Upper lobe of right lung (tissue), 1 donor: ENCODE data around the gene ZKSCAN1. TPM values are rescaled to one million over a fixed set of nuclear protein-coding genes. Genes with fewer than 3 reads are reported as not detected.

Experiments used
- ATAC-seq: fragments of 200-7000 bp; cut with Tn5 transposase; one replicate; pipeline ENCODE4 v1.9.1; 2020; ENCODE audit warnings: mild to moderate bottlenecking, moderate library complexity
- DNase-seq: peaks from one replicate; pipeline ENCODE4 v3.0.0-alpha.2; 2020
- H3K27ac ChIP-seq: fragments of 200-600 bp; one replicate; pipeline ENCODE4 v1.8.0; 2022
- H3K27me3 ChIP-seq: fragments of 200-600 bp; one replicate; pipeline ENCODE4 v1.8.0; 2022; ENCODE audit warnings: mild to moderate bottlenecking
- H3K36me3 ChIP-seq: fragments of 200-600 bp; one replicate; pipeline ENCODE4 v1.8.0; 2022
- H3K4me1 ChIP-seq: fragments of 200-600 bp; one replicate; pipeline ENCODE4 v1.8.0; 2022
- H3K4me3 ChIP-seq: fragments of 200-600 bp; one replicate; pipeline ENCODE4 v1.8.0; 2022; ENCODE audit warnings: mild to moderate bottlenecking
- H3K9me3 ChIP-seq: fragments of 200-600 bp; one replicate; pipeline ENCODE4 v1.8.0; 2022
- CTCF ChIP-seq: fragments of 200-600 bp; IDR thresholded peaks from one replicate; pipeline ENCODE4 v1.8.0; 2022; ENCODE audit warnings: antibody characterized with exemption
- intact Hi-C: fragments of 100-400 bp; cut with DNase I; formaldehyde crosslinking; loops from one replicate; pipeline ENCODE4 v1.11.0; 2022
- total RNA-seq: library from RNA; stranded (reverse); fragmentation: NEBNext Ultra II Directional; extraction: Animal tissue kit (Norgen Biotek cat#: 25700); gene quantifications from one replicate; pipeline ENCODE4 v1.2.1, GENCODE V29; 2021
- donor health status: DM: no; HTN: yes; CAD: no; lungs with severe emphysema.

ZKSCAN1 gene
- total RNA-seq, 1 donor from 2014 or later, result 57.5 TPM

- no peak for ATAC-seq
- Histone ChIP-seq H3K4me1 (peaks cover 13% of the 10 kb centered on the region), H3K4me3 (peak overlapping the region; percentile 88), H3K27me3 (no peaks in the 10 kb centered on the region), H3K27ac (peak overlapping the region; percentile 94), H3K9me3 (no peaks in the 10 kb centered on the region), H3K36me3 (peaks cover 31% of the 10 kb centered on the region)
- DNase-seq, result no peak
- no peak for TF ChIP-seq CTCF
- intact Hi-C loops, result no loop called here
Measured at GRCh38 chr7:100088095-100088620, 72.8 kb downstream of the ZKSCAN1 start.

GRCh38 chr7:100088621-100089457, 73.4 kb downstream of the ZKSCAN1 start, which contains the start of gene COPS6:
COPS6 (plus strand) TSS chr7:100088969; CDS start chr7:100088991, 22 bp downstream.
- Histone ChIP-seq H3K27ac (peak within 1 kb of the TSS; percentile 94), H3K27me3 (no peaks in the 10 kb centered on the region), H3K4me1 (peaks cover 13% of the 10 kb centered on the region), H3K4me3 (peak within 1 kb of the TSS; percentile 88), H3K9me3 (no peaks in the 10 kb centered on the region), H3K36me3 (peaks cover 38% of the 10 kb centered on the region)
- ATAC-seq, result peak; percentile 96
- intact Hi-C loops, result no loop called here
- no peak for TF ChIP-seq CTCF
- DNase-seq, result peak; percentile 93

GRCh38 chr7:100089458-100090196, 74.2 kb downstream of the ZKSCAN1 start:
- intact Hi-C loops, result no loop called here
- no peak for TF ChIP-seq CTCF
- no peak for ATAC-seq

GRCh38 chr7:100090527-100091410, 75.4 kb downstream of the ZKSCAN1 start:
- H3K27me3 ChIP-seq, result no peaks in the 10 kb centered on the region
- no peak overlapping the region for H3K4me3 ChIP-seq
- ATAC-seq (no peak), DNase-seq (no peak)
- intact Hi-C loops, result no loop called here
- TF ChIP-seq CTCF, result no peak
- no peak overlapping the region for H3K27ac ChIP-seq
- peaks cover 13% of the 10 kb centered on the region for H3K4me1 ChIP-seq
- no peaks in the 10 kb centered on the region for H3K9me3 ChIP-seq
- H3K36me3 ChIP-seq, result peaks cover 57% of the 10 kb centered on the region

More at GRCh38 chr7:100089458-100090196, 74.2 kb downstream of the ZKSCAN1 start:
- Histone ChIP-seq H3K4me1 (peaks cover 13% of the 10 kb centered on the region), H3K27ac (peak overlapping the region; percentile 94), H3K27me3 (no peaks in the 10 kb centered on the region), H3K4me3 (peak overlapping the region; percentile 88), H3K36me3 (peaks cover 46% of the 10 kb centered on the region), H3K9me3 (no peaks in the 10 kb centered on the region)
- no peak for DNase-seq

Other genes with a start within 250 kb of the ZKSCAN1 start
- gene CYP3A4, start 231.4 kb upstream of the ZKSCAN1 start, total RNA-seq, result not detected
- not detected for gene CYP3A43, start 187.6 kb upstream of the ZKSCAN1 start, total RNA-seq
- not detected for gene OR2AE1, start 138.6 kb upstream of the ZKSCAN1 start, total RNA-seq
- 32.6 TPM for gene TRIM4, start 96.1 kb upstream of the ZKSCAN1 start, total RNA-seq
- gene GJC3, start 86.0 kb upstream of the ZKSCAN1 start, total RNA-seq, result not detected
- 87.7 TPM for gene AZGP1, start 39.6 kb upstream of the ZKSCAN1 start, total RNA-seq
- gene ZSCAN21, start 34.2 kb downstream of the ZKSCAN1 start, total RNA-seq, result 10.0 TPM
- gene ZNF3, start 66.1 kb downstream of the ZKSCAN1 start, total RNA-seq, result 22.4 TPM
- 69.5 TPM for gene COPS6, start 73.4 kb downstream of the ZKSCAN1 start, total RNA-seq
- gene MCM7, start 85.8 kb downstream of the ZKSCAN1 start, total RNA-seq, result 48.7 TPM
- gene AP4M1, start 86.0 kb downstream of the ZKSCAN1 start, total RNA-seq, result 16.8 TPM
- 34.9 TPM for gene TAF6, start 103.8 kb downstream of the ZKSCAN1 start, total RNA-seq
- gene CNPY4, start 104.0 kb downstream of the ZKSCAN1 start, total RNA-seq, result 9.8 TPM
- gene MBLAC1, start 111.4 kb downstream of the ZKSCAN1 start, total RNA-seq, result 3.0 TPM
- gene LAMTOR4, start 133.3 kb downstream of the ZKSCAN1 start, total RNA-seq, result 105 TPM
- 19.7 TPM for gene TRAPPC14, start 143.1 kb downstream of the ZKSCAN1 start, total RNA-seq
- 4.4 TPM for gene GAL3ST4, start 153.0 kb downstream of the ZKSCAN1 start, total RNA-seq
- gene GPC2, start 161.8 kb downstream of the ZKSCAN1 start, total RNA-seq, result 0.49 TPM
- 2.3 TPM for gene STAG3, start 162.3 kb downstream of the ZKSCAN1 start, total RNA-seq
- gene PVRIG, start 204.4 kb downstream of the ZKSCAN1 start, total RNA-seq, result 1.4 TPM